ENCODE data around the gene CRB1. TPM values are rescaled to one million over a fixed set of nuclear protein-coding genes. Genes with fewer than 3 reads are reported as not detected.

Gene CRB1
- total RNA-seq, 1 donor from 2014 or later = 2.6 TPM

GRCh38 chr1:197320991-197321531 lies 53.0 kb downstream of the CRB1 start:
- H3K79me2 ChIP-seq (ENCODE audit: low read depth) = no peaks in the 10 kb centered on the region
- H2AFZ ChIP-seq (replicated peaks) = no peak overlapping the region
- H3K9ac ChIP-seq = no peak overlapping the region
- H4K20me1 ChIP-seq (ENCODE audit: low read depth) = no peaks in the 10 kb centered on the region
- no peak overlapping the region for H3K4me2 ChIP-seq
- Mint-ChIP-seq H3K27ac (no peak overlapping the region), H3K36me3 (no peaks in the 10 kb centered on the region), H3K27me3 (ENCODE audit: insufficient read depth, low read depth) (no peaks in the 10 kb centered on the region), H3K4me1 (peaks cover 3% of the 10 kb centered on the region), H3K4me3 (no peak overlapping the region), H3K9me3 (no peaks in the 10 kb centered on the region)
- H3K36me3 ChIP-seq = no peaks in the 10 kb centered on the region
- no peak overlapping the region for H3K4me3 ChIP-seq
- DNase-seq (ENCODE audit: low spot score) = no peak
- H3K9me3 ChIP-seq (ENCODE audit: low read depth) = no peaks in the 10 kb centered on the region
- H3F3A ChIP-seq (ENCODE audit: low read depth) = no peaks in the 10 kb centered on the region
- H3K27ac ChIP-seq = no peak overlapping the region
- no peaks in the 10 kb centered on the region for H3K4me1 ChIP-seq
- TF ChIP-seq EZH2phosphoT487 (IDR thresholded peaks at IDR 0.05) (no peak), CTCF (IDR thresholded peaks at IDR 0.05) (no peak), EZH2 (IDR thresholded peaks at IDR 0.05) (no peak)
- H3K27me3 ChIP-seq = no peaks in the 10 kb centered on the region

- H3K4me1 ChIP-seq = no peaks in the 10 kb centered on the region
- H3K9me3 Mint-ChIP-seq = no peaks in the 10 kb centered on the region
- peaks cover 3% of the 10 kb centered on the region for H3K4me1 Mint-ChIP-seq
- no peak overlapping the region for H3K27ac Mint-ChIP-seq
- H3K79me2 ChIP-seq (ENCODE audit: low read depth) = no peaks in the 10 kb centered on the region
- TF ChIP-seq EZH2phosphoT487 (IDR thresholded peaks at IDR 0.05) (no peak), EZH2 (IDR thresholded peaks at IDR 0.05) (no peak), CTCF (IDR thresholded peaks at IDR 0.05) (no peak)
- no peaks in the 10 kb centered on the region for H3K9me3 ChIP-seq (ENCODE audit: low read depth)
- no peak for DNase-seq (ENCODE audit: low spot score)
- no peaks in the 10 kb centered on the region for H4K20me1 ChIP-seq (ENCODE audit: low read depth)
- H3K4me3 Mint-ChIP-seq = no peak overlapping the region
- H3K4me3 ChIP-seq = no peak overlapping the region
- H3K9ac ChIP-seq = no peak overlapping the region
- no peaks in the 10 kb centered on the region for H3K36me3 Mint-ChIP-seq
- H2AFZ ChIP-seq (replicated peaks) = no peak overlapping the region
- no peak overlapping the region for H3K4me2 ChIP-seq
- H3K27me3 Mint-ChIP-seq (ENCODE audit: insufficient read depth, low read depth) = no peaks in the 10 kb centered on the region
- H3K27ac ChIP-seq = no peak overlapping the region
- H3F3A ChIP-seq (ENCODE audit: low read depth) = no peaks in the 10 kb centered on the region
- H3K27me3 ChIP-seq = no peaks in the 10 kb centered on the region
- no peaks in the 10 kb centered on the region for H3K36me3 ChIP-seq
Observed at GRCh38 chr1:197321811-197322210, 53.8 kb downstream of the CRB1 start.

GRCh38 chr1:197327776-197328364 lies 59.8 kb downstream of the CRB1 start:
- Histone ChIP-seq H2AFZ (replicated peaks) (peak overlapping the region; percentile 92), H3K9ac (no peak overlapping the region), H3K27me3 (no peaks in the 10 kb centered on the region), H3K4me1 (no peaks in the 10 kb centered on the region), H3K27ac (no peak overlapping the region), H4K20me1 (ENCODE audit: low read depth) (no peaks in the 10 kb centered on the region), H3K9me3 (ENCODE audit: low read depth) (no peaks in the 10 kb centered on the region), H3K79me2 (ENCODE audit: low read depth) (no peaks in the 10 kb centered on the region), H3K36me3 (no peaks in the 10 kb centered on the region), H3K4me3 (no peak overlapping the region), H3F3A (ENCODE audit: low read depth) (no peaks in the 10 kb centered on the region), H3K4me2 (no peak overlapping the region)
- H3K9me3 Mint-ChIP-seq = no peaks in the 10 kb centered on the region
- no peaks in the 10 kb centered on the region for H3K36me3 Mint-ChIP-seq
- no peak overlapping the region for H3K4me3 Mint-ChIP-seq
- DNase-seq (ENCODE audit: low spot score) = peak; percentile 15
- H3K27ac Mint-ChIP-seq = no peak overlapping the region
- TF ChIP-seq EZH2phosphoT487 (IDR thresholded peaks at IDR 0.05) (no peak), CTCF (IDR thresholded peaks at IDR 0.05) (peak; percentile 71)
- peaks cover 3% of the 10 kb centered on the region for H3K4me1 Mint-ChIP-seq
- peaks cover 2% of the 10 kb centered on the region for H3K27me3 Mint-ChIP-seq (ENCODE audit: insufficient read depth, low read depth)

All from neural progenitor cell (in vitro differentiated cells).